Trophoblast cell (in vitro differentiated cells and primary cell): ENCODE results near the gene PTPRN2.
A peak's percentile ranks its signal among the peaks of the same experiment; 100 is the strongest.

ENCODE experiments used
- DNase-seq, 2 donors: peaks; one replicate each; pipeline ENCODE4 v3.0.0-alpha.2; 2016
- H2AFZ ChIP-seq: 2 replicates; pipeline ENCODE4 v1.6.1; 2013; ENCODE audit warnings: low read length, moderate library complexity, mild to moderate bottlenecking; ENCODE audit not compliant: insufficient read depth, poor library complexity
- H2AK5ac ChIP-seq: 2 replicates; pipeline ENCODE4 v1.6.1; 2013; ENCODE audit warnings: mild to moderate bottlenecking, low read length
- H2BK120ac ChIP-seq: 2 replicates; pipeline ENCODE4 v1.6.1; 2013; ENCODE audit warnings: low read length, mild to moderate bottlenecking, moderate library complexity; ENCODE audit not compliant: insufficient read depth, poor library complexity
- H2BK12ac ChIP-seq: 2 replicates; pipeline ENCODE4 v1.6.1; 2013; ENCODE audit warnings: mild to moderate bottlenecking, low read length, moderate library complexity
- H2BK5ac ChIP-seq: 2 replicates; pipeline ENCODE4 v1.6.1; 2013; ENCODE audit warnings: low read length, low read depth, moderate library complexity, mild to moderate bottlenecking; ENCODE audit not compliant: poor library complexity
- H3K14ac ChIP-seq: 2 replicates; pipeline ENCODE4 v1.6.1; 2013; ENCODE audit warnings: mild to moderate bottlenecking, low read length
- H3K18ac ChIP-seq: 2 replicates; pipeline ENCODE4 v1.6.1; 2013; ENCODE audit warnings: mild to moderate bottlenecking, low read length
- H3K23ac ChIP-seq: 2 replicates; pipeline ENCODE4 v1.6.1; 2013; ENCODE audit warnings: low read length
- H3K27ac ChIP-seq: 2 replicates; pipeline ENCODE4 v1.5.1; 2013; ENCODE audit warnings: low read depth, mild to moderate bottlenecking, inconsistent platforms, low read length, moderate library complexity
- H3K27me3 ChIP-seq: 2 replicates; pipeline ENCODE4 v1.6.1; 2013; ENCODE audit warnings: inconsistent platforms, mild to moderate bottlenecking, low read length, moderate library complexity; ENCODE audit not compliant: insufficient read depth
- H3K36me3 ChIP-seq, 2 experiments: 1 replicate in 1 of 2; 2 replicates in 1 of 2; pipeline ENCODE4 v1.6.1; 2013; ENCODE audit warnings: low read length in 2 of 2, mild to moderate bottlenecking in 2 of 2, moderate library complexity in 1 of 2; ENCODE audit not compliant: insufficient read depth in 2 of 2, control insufficient read depth in 1 of 2
- H3K4ac ChIP-seq: 2 replicates; pipeline ENCODE4 v1.6.1; 2013; ENCODE audit warnings: low read depth, mild to moderate bottlenecking, low read length, moderate library complexity
- H3K4me1 ChIP-seq, 2 experiments: 1 replicate in 1 of 2; 2 replicates in 1 of 2; pipeline ENCODE4 v1.6.1; 2013; ENCODE audit warnings: low read length in 2 of 2, mild to moderate bottlenecking in 2 of 2, moderate library complexity in 1 of 2; ENCODE audit not compliant: insufficient read depth in 2 of 2, control insufficient read depth in 1 of 2
- H3K4me2 ChIP-seq: 2 replicates; pipeline ENCODE4 v1.6.1; 2013; ENCODE audit warnings: inconsistent platforms, mild to moderate bottlenecking, low read length, moderate library complexity
- H3K4me3 ChIP-seq: 2 replicates; pipeline ENCODE4 v1.5.1; 2013; ENCODE audit warnings: mild to moderate bottlenecking, low read depth, low read length, inconsistent platforms
- H3K79me1 ChIP-seq: one replicate; pipeline ENCODE4 v1.6.1; 2013; ENCODE audit warnings: low read length
- H3K79me2 ChIP-seq: 2 replicates; pipeline ENCODE4 v1.6.1; 2013; ENCODE audit warnings: low read length, mild to moderate bottlenecking; ENCODE audit not compliant: control insufficient read depth, insufficient read depth, poor library complexity
- H3K9ac ChIP-seq: 2 replicates; pipeline ENCODE4 v1.6.1; 2013; ENCODE audit warnings: mild to moderate bottlenecking, low read length
- H3K9me3 ChIP-seq: 2 replicates; pipeline ENCODE4 v1.6.1; 2013; ENCODE audit warnings: low read depth, mild to moderate bottlenecking, control low read depth, inconsistent platforms, low read length; ENCODE audit not compliant: insufficient read depth
- H4K12ac ChIP-seq: 2 replicates; pipeline ENCODE4 v1.6.1; 2013; ENCODE audit warnings: low read depth, mild to moderate bottlenecking, low read length, moderate library complexity
- H4K8ac ChIP-seq: 2 replicates; pipeline ENCODE4 v1.6.1; 2013; ENCODE audit warnings: low read depth, mild to moderate bottlenecking, low read length, moderate library complexity
- H4K91ac ChIP-seq: one replicate; pipeline ENCODE4 v1.6.1; 2013; ENCODE audit warnings: low read depth, mild to moderate bottlenecking, low read length, moderate library complexity
- WGBS: extraction: QIAGEN DNeasy Blood & Tissue Kit; methylation state at CpG from one replicate; pipeline ENCODE4 v1.1.7; 2013; ENCODE audit warnings: missing lambda C conversion rate; ENCODE audit not compliant: insufficient read length, insufficient coverage; ENCODE audit errors: extremely low coverage; 5-methylcytosine and 5-hydroxymethylcytosine counted together

The PTPRN2 gene

GRCh38 chr7:158574308-158575036, 13.2 kb downstream of the PTPRN2 start:
- Histone ChIP-seq H3K9ac (no peak overlapping the region), H4K91ac (no peak overlapping the region), H2BK5ac (no peak overlapping the region), H3K27ac (no peak overlapping the region), H3K9me3 (peaks cover 4% of the 10 kb centered on the region), H3K18ac (no peak overlapping the region), H3K27me3 (peaks cover 10% of the 10 kb centered on the region), H3K4ac (no peak overlapping the region), H3K4me1 (no peaks in the 10 kb centered on the region), H4K8ac (no peak overlapping the region), H3K79me1 (no peaks in the 10 kb centered on the region), H2BK120ac (no peak overlapping the region), H3K4me2 (no peak overlapping the region), H3K14ac (no peak overlapping the region), H3K23ac (no peak overlapping the region), H3K79me2 (no peaks in the 10 kb centered on the region), H3K36me3 (no peaks in the 10 kb centered on the region), H4K12ac (no peak overlapping the region), H2BK12ac (no peak overlapping the region), H2AK5ac (no peak overlapping the region), H3K4me3 (no peak overlapping the region), H2AFZ (no peak overlapping the region)
- no CpG with 5 or more reads among the region's 8 CpGs for WGBS
- DNase-seq: no peak

- Histone ChIP-seq H2AK5ac (no peak overlapping the region), H3K9ac (no peak overlapping the region), H4K12ac (no peak overlapping the region), H3K79me1 (no peaks in the 10 kb centered on the region), H3K9me3 (peaks cover 7% of the 10 kb centered on the region), H3K23ac (no peak overlapping the region), H3K27me3 (peaks cover 18% of the 10 kb centered on the region), H3K79me2 (no peaks in the 10 kb centered on the region), H3K18ac (no peak overlapping the region), H3K4me3 (no peak overlapping the region), H3K4me1 (no peaks in the 10 kb centered on the region), H2BK120ac (no peak overlapping the region), H4K91ac (no peak overlapping the region), H3K4me2 (no peak overlapping the region), H2BK5ac (no peak overlapping the region), H3K14ac (no peak overlapping the region), H3K27ac (no peak overlapping the region), H3K4ac (no peak overlapping the region), H3K36me3 (no peaks in the 10 kb centered on the region), H2AFZ (no peak overlapping the region), H2BK12ac (no peak overlapping the region), H4K8ac (no peak overlapping the region)
- no CpG with 5 or more reads among the region's 4 CpGs for WGBS
- no peak for DNase-seq
Measured at GRCh38 chr7:158573310-158573709, 14.3 kb downstream of the PTPRN2 start.

- Histone ChIP-seq H3K18ac (no peak overlapping the region), H3K9ac (no peak overlapping the region), H2AFZ (no peak overlapping the region), H3K36me3 (no peaks in the 10 kb centered on the region), H3K4me1 (no peaks in the 10 kb centered on the region), H3K4ac (no peak overlapping the region), H3K27ac (no peak overlapping the region), H3K27me3 (peaks cover 18% of the 10 kb centered on the region), H3K79me2 (no peaks in the 10 kb centered on the region), H2AK5ac (no peak overlapping the region), H2BK5ac (no peak overlapping the region), H3K9me3 (peaks cover 7% of the 10 kb centered on the region), H4K12ac (no peak overlapping the region), H3K4me2 (no peak overlapping the region), H4K91ac (no peak overlapping the region), H2BK12ac (no peak overlapping the region), H4K8ac (no peak overlapping the region), H3K14ac (no peak overlapping the region), H3K23ac (no peak overlapping the region), H3K79me1 (no peaks in the 10 kb centered on the region), H3K4me3 (no peak overlapping the region), H2BK120ac (no peak overlapping the region)
- no CpG with 5 or more reads among the region's 7 CpGs for WGBS
- peak in 1 of 2 donors; percentile 21 for DNase-seq
Measured at GRCh38 chr7:158572000-158572828, 15.4 kb downstream of the PTPRN2 start.

GRCh38 chr7:158570449-158571170, 17.0 kb downstream of the PTPRN2 start:
- H3K27me3 ChIP-seq: peaks cover 18% of the 10 kb centered on the region
- no peak overlapping the region for H2BK120ac ChIP-seq
- no peaks in the 10 kb centered on the region for H3K79me1 ChIP-seq
- H3K36me3 ChIP-seq: no peaks in the 10 kb centered on the region
- no peak overlapping the region for H3K27ac ChIP-seq
- no peak overlapping the region for H3K14ac ChIP-seq
- no peak overlapping the region for H3K4ac ChIP-seq
- no peak overlapping the region for H4K12ac ChIP-seq
- no peaks in the 10 kb centered on the region for H3K4me1 ChIP-seq
- no peak overlapping the region for H4K91ac ChIP-seq
- H3K18ac ChIP-seq: no peak overlapping the region
- no CpG with 5 or more reads among the region's 44 CpGs for WGBS
- no peak overlapping the region for H4K8ac ChIP-seq
- no peak overlapping the region for H3K23ac ChIP-seq
- no peak overlapping the region for H2AFZ ChIP-seq
- no peak overlapping the region for H2BK5ac ChIP-seq
- H3K9ac ChIP-seq: no peak overlapping the region
- H3K79me2 ChIP-seq: no peaks in the 10 kb centered on the region
- DNase-seq: no peak
- no peak overlapping the region for H2BK12ac ChIP-seq
- H3K9me3 ChIP-seq: peaks cover 7% of the 10 kb centered on the region
- H3K4me3 ChIP-seq: no peak overlapping the region
- H3K4me2 ChIP-seq: no peak overlapping the region
- H2AK5ac ChIP-seq: no peak overlapping the region
